ENCODE data around the gene ASCL5. TPM values are rescaled to one million over a fixed set of nuclear protein-coding genes. Genes with fewer than 3 reads are reported as not detected.

Gene ASCL5
- total and polyA plus RNA-seq, 10 of the 15 experiments (the other 5 are each of a cell fraction or from before 2014, with no cell fraction given) = 0.04 TPM; not detected in 9

GRCh38 chr1:201175820-201176500 lies 49.0 kb upstream of the ASCL5 start:
- no TSS peak for BruUV-seq (replicated peaks)
- Histone ChIP-seq H3K36me3 (ENCODE audit: control insufficient read depth in 2 of 2, insufficient read depth in 2 of 2, low read length in 1 of 2) (no peaks in the 10 kb centered on the region), H3K4me2 (ENCODE audit: control insufficient read depth, insufficient read depth) (no peak overlapping the region), H3K9ac (ENCODE audit: control insufficient read depth, insufficient read depth, low read length) (no peak overlapping the region), H3K9me3 (replicated peaks; ENCODE audit: control insufficient read depth, insufficient read depth, low read length) (no peaks in the 10 kb centered on the region), H3K27me3 (replicated peaks in 1 of 2; ENCODE audit: control insufficient read depth in 2 of 2, insufficient read depth in 2 of 2, low read length in 1 of 2) (peaks cover 0 to 2% of the 10 kb centered on the region in 2 experiments; a peak in 3 of 4 replicates), H4K20me1 (ENCODE audit: control insufficient read depth, insufficient read depth) (no peaks in the 10 kb centered on the region), H3K79me2 (ENCODE audit: control insufficient read depth, insufficient read depth, low read length) (no peaks in the 10 kb centered on the region), H2AFZ (ENCODE audit: control insufficient read depth, low read depth, low read length) (no peak overlapping the region), H3K4me3 (no peak overlapping the region), H3K4me1 (ENCODE audit: control insufficient read depth, insufficient read depth, low read length) (peaks cover 7% of the 10 kb centered on the region), H3K27ac (ENCODE audit: control insufficient read depth, insufficient read depth) (no peak overlapping the region)
- no peak for TF ChIP-seq POLR2AphosphoS2 (IDR thresholded peaks at IDR 0.05; ENCODE audit: low read depth, low read length)
- TF ChIP-seq SREBF1 (IDR thresholded peaks at IDR 0.05; ENCODE audit: low read length) = no peak
- no peak for TF ChIP-seq CHD4 (IDR thresholded peaks at IDR 0.05)
- no peak for TF ChIP-seq FOS (IDR thresholded peaks at IDR 0.05; ENCODE audit: borderline replicate concordance, extremely low read depth, insufficient read length)
- no peak for TF ChIP-seq STAT3 (IDR thresholded peaks at IDR 0.05; ENCODE audit: low read depth, low read length)
- no peak for TF ChIP-seq NR2C1 (IDR thresholded peaks at IDR 0.05)
- TF ChIP-seq NRF1 (conservative IDR thresholded peaks at IDR 0.05; ENCODE audit: low read depth, low read length) = no peak
- FAIRE-seq = no peak
- POLR2A ChIA-PET = no interaction called here
- RAD21 ChIA-PET (ENCODE audit: unreplicated experiment) = no interaction called here
- 20% methylated on average over 7 of the region's 7 CpGs for WGBS (ENCODE audit: insufficient coverage, insufficient replicate concordance, low lambda C conversion rate, missing lambda C conversion rate)
- CTCF ChIA-PET = interaction anchor here (1.7 kb wide), 1 partner anchor 25 kb away, joined by 5 read pairs; no protein-coding TSS in a partner anchor
- no peak for ATAC-seq
- intact Hi-C loops (cut with micrococcal nuclease; ENCODE audit: unreplicated experiment) = no loop called here
- SMC1A ChIA-PET (ENCODE audit: uncharacterized antibody, unreplicated experiment) = no interaction called here
- in situ Hi-C loops (cut with MboI) = no loop called here
- no peak for DNase-seq (ENCODE audit: low read depth, low spot score)

- ChIA-PET SMC1A (ENCODE audit: uncharacterized antibody, unreplicated experiment) (no interaction called here), POLR2A (no interaction called here), RAD21 (ENCODE audit: unreplicated experiment) (no interaction called here), CTCF (no interaction called here)
- FAIRE-seq = no peak
- H3K4me2 ChIP-seq (ENCODE audit: control insufficient read depth, insufficient read depth) = no peak overlapping the region
- no peaks in the 10 kb centered on the region for H3K79me2 ChIP-seq (ENCODE audit: control insufficient read depth, insufficient read depth, low read length)
- no peaks in the 10 kb centered on the region for H3K36me3 ChIP-seq (ENCODE audit: control insufficient read depth in 2 of 2, insufficient read depth in 2 of 2, low read length in 1 of 2)
- H3K4me3 ChIP-seq = no peak overlapping the region
- in situ Hi-C loops (cut with MboI) (no loop called here), intact Hi-C loops (cut with micrococcal nuclease; ENCODE audit: unreplicated experiment) (no loop called here)
- H3K9ac ChIP-seq (ENCODE audit: control insufficient read depth, insufficient read depth, low read length) = no peak overlapping the region
- H3K27ac ChIP-seq (ENCODE audit: control insufficient read depth, insufficient read depth) = no peak overlapping the region
- H4K20me1 ChIP-seq (ENCODE audit: control insufficient read depth, insufficient read depth) = no peaks in the 10 kb centered on the region
- DNase-seq (ENCODE audit: low read depth, low spot score) = no peak
- ATAC-seq = no peak
- no TSS peak for BruUV-seq (replicated peaks)
- no peak overlapping the region for H2AFZ ChIP-seq (ENCODE audit: control insufficient read depth, low read depth, low read length)
- TF ChIP-seq CBX3 (IDR thresholded peaks at IDR 0.05; ENCODE audit: borderline replicate concordance, low read depth) (no peak), BRCA1 (IDR thresholded peaks at IDR 0.05; ENCODE audit: low read depth, low read length) (no peak)
- H3K4me1 ChIP-seq (ENCODE audit: control insufficient read depth, insufficient read depth, low read length) = peaks cover 7% of the 10 kb centered on the region
- H3K9me3 ChIP-seq (replicated peaks; ENCODE audit: control insufficient read depth, insufficient read depth, low read length) = no peaks in the 10 kb centered on the region
- no peaks in the 10 kb centered on the region; a peak in 2 of 4 replicates for H3K27me3 ChIP-seq (replicated peaks in 1 of 2; ENCODE audit: control insufficient read depth in 2 of 2, insufficient read depth in 2 of 2, low read length in 1 of 2)
- WGBS (ENCODE audit: insufficient coverage, insufficient replicate concordance, low lambda C conversion rate, missing lambda C conversion rate) = 0% methylated on average over 1 of the region's 1 CpG
Measured at GRCh38 chr1:201173736-201174135, 46.8 kb upstream of the ASCL5 start.
